Activated CD8-positive, alpha-beta T cell treated with anti-CD3 and anti-CD28 coated beads for 36 hours (primary cell): ENCODE data around the gene PHOX2A. TPM values are rescaled to one million over a fixed set of nuclear protein-coding genes. Genes with fewer than 3 reads are reported as not detected.

ENCODE experiments used
- ATAC-seq: fragments of 200-7000 bp; cut with Tn5 transposase; one replicate; pipeline ENCODE4 v1.10.0; 2021; ENCODE audit warnings: mild to moderate bottlenecking, moderate library complexity
- CTCF ChIA-PET: fragments of 350-600 bp; sonication (Branson Sonifier 250); formaldehyde crosslinking; loops from one replicate; lab custom pipeline; 2021; ENCODE audit warnings: antibody characterized with exemption; lab: Charles Lee
- POLR2A ChIA-PET: fragments of 350-600 bp; sonication (Branson Sonifier 250); formaldehyde crosslinking; loops from one replicate; lab custom pipeline; 2021; ENCODE audit warnings: antibody characterized with exemption; lab: Charles Lee
- DNase-seq: peaks from one replicate; pipeline ENCODE4 v3.0.0-alpha.2; 2020
- H3K27ac Mint-ChIP-seq: one replicate; pipeline ENCODE4 v1.8.0; 2021; ENCODE audit warnings: mild to moderate bottlenecking, mixed read lengths
- H3K27me3 Mint-ChIP-seq: one replicate; pipeline ENCODE4 v1.8.0; 2021; ENCODE audit warnings: mixed read lengths
- H3K36me3 Mint-ChIP-seq: one replicate; pipeline ENCODE4 v1.8.0; 2021; ENCODE audit warnings: low read depth, mixed read lengths
- H3K4me1 Mint-ChIP-seq: one replicate; pipeline ENCODE4 v1.8.0; 2021; ENCODE audit warnings: low read depth, mixed read lengths
- H3K4me3 Mint-ChIP-seq: one replicate; pipeline ENCODE4 v1.8.0; 2021; ENCODE audit warnings: mild to moderate bottlenecking, moderate library complexity, mixed read lengths
- H3K9me3 Mint-ChIP-seq: one replicate; pipeline ENCODE4 v1.8.0; 2021; ENCODE audit warnings: mixed read lengths
- intact Hi-C: fragments of 100-400 bp; cut with micrococcal nuclease; formaldehyde crosslinking; loops from one replicate; pipeline ENCODE4 v1.10.0; 2022
- total RNA-seq, 2 experiments: library from RNA; stranded (reverse); gene quantifications; one replicate each; pipeline ENCODE4 v1.2.3, GENCODE V29; 2021
- TF ChIP-seq, protein P1 (sequence below): fragments of 200-600 bp; IDR thresholded peaks from one replicate; pipeline ENCODE4 v1.8.0; 2022; ENCODE audit warnings: antibody characterized with exemption, mild to moderate bottlenecking

Gene PHOX2A
- total RNA-seq, 2 experiments from 2014 or later, result not detected

DNA sequence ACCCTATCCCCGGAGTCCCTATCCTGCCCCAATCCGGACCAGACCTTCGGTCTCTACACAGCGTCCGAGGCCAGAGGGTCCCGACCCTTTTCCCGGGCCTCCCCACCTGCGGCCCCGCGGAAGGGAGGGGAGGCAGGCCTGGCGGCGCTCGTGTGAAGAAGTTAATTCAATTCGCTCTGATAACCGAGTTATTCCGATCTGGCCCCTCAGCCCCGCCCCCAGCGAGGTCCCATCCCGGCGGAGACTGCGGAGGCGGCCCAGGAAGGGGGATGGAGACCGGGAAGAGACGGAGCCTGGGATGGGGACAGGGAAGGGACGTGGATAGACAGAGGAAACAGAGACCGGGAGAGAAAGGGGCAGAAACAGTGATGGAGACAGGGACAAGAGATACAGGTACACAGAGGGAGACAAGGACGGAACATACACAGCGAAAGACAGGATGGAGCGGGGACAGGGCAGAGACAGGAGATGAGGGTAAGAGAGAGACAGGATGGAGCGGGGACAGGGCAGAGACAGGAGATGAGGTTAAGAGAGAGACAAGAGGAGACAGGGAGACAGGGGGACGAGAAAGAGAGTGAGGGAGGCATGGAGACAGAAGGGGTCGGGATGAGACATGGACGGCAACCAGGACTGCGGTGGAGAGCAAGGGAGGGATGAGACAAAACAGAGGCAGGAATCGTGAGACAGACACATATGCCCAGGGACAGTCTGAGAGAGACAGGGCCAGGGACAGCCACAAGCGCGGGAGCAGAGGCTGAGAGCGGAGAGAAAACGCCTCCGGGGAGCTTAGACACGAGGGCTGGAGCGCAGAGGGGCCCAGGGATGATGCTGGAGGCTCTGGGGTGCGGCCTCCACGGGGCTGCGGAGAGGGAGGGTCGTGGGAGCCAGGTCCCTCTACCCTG is 636 bp upstream of the PHOX2A start:
- peaks cover 15% of the 10 kb centered on the region for H3K4me1 Mint-ChIP-seq
- ATAC-seq (no peak), DNase-seq (no peak)
- ChIA-PET POLR2A (interaction anchor here (2.5 kb wide), 1 partner anchor 22 kb away, joined by 7 read pairs; no protein-coding TSS in a partner anchor), CTCF (interaction anchor here (1.1 to 2.1 kb wide), 3 partner anchors 9 to 186 kb away, joined by 3 to 7 read pairs (median 3); no protein-coding TSS in a partner anchor)
- no peak overlapping the region for H3K27ac Mint-ChIP-seq
- peaks cover 44% of the 10 kb centered on the region for H3K27me3 Mint-ChIP-seq
- H3K9me3 Mint-ChIP-seq, result no peaks in the 10 kb centered on the region
- H3K4me3 Mint-ChIP-seq, result no peak overlapping the region
- intact Hi-C loops, result no loop called here
- TF ChIP-seq, protein P1, sequence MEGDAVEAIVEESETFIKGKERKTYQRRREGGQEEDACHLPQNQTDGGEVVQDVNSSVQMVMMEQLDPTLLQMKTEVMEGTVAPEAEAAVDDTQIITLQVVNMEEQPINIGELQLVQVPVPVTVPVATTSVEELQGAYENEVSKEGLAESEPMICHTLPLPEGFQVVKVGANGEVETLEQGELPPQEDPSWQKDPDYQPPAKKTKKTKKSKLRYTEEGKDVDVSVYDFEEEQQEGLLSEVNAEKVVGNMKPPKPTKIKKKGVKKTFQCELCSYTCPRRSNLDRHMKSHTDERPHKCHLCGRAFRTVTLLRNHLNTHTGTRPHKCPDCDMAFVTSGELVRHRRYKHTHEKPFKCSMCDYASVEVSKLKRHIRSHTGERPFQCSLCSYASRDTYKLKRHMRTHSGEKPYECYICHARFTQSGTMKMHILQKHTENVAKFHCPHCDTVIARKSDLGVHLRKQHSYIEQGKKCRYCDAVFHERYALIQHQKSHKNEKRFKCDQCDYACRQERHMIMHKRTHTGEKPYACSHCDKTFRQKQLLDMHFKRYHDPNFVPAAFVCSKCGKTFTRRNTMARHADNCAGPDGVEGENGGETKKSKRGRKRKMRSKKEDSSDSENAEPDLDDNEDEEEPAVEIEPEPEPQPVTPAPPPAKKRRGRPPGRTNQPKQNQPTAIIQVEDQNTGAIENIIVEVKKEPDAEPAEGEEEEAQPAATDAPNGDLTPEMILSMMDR, result no peak
- H3K36me3 Mint-ChIP-seq, result peaks cover 2% of the 10 kb centered on the region

DNA sequence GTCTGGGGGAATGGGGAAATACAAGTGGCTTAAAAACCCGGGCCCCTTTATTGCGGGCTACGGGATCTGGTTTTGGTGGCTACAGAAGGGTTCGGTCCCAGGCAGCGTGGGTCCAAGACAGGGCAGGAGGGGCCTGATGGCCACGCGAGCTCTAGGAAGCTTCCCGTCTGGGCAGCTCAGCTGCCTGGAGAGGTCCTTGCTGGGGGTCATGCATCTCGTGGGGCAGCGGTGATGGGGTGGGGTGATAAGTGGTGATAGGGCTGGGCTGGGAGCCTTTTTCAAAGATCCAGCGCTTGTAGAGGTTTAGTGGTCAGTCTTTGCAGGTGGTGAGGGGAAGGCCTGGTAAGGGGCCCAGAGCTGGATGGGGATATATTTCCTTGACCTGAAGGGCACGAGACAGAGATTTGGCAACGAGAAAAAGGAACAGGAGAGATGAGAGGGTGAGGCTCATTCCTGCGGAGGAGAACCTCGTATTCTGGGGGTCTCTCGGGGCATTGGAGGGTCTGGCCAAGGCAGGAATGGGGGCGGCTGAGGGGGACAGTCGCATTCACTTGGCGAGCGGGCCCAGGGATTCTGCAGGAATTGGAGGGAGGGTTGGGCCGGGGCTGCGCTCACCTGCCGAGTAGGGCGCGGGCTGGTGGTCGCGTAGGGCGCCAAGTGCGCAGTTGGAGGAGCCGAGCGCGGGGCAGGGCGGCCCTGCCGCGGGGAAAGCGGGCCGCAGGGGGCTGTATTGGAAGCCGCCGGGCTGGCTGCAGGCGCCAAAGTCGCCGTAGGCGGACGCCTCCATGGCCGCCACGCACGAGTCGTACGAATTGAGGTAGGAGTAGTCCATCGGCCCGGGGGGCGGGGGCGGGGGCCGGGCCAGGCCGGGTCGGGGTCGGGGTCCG is 560 bp downstream of the PHOX2A start:
- CTCF ChIA-PET, result interaction anchor here (0.8 to 1.2 kb wide), 2 partner anchors 8 to 188 kb away, joined by 3 read pairs; no protein-coding TSS in a partner anchor
- DNase-seq, result no peak

DNA sequence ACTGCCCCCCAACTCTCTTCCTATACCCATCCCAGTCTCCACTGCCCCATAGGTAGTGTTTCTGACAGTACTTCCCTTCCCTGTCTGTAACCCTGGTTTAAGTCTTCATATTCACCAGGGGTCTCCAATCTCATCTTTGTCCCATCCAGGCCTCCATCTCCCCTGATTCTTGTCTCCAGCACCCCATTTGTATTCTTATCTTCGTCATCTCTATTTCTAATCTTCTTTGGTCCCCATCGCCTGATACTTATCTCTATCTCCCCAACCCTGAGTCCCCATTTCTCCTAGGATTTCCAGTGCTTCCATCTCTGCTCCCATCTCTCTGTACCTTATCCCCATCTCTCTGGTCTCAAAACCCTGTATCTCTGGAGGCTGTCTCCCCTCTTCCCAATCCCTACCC is 1.8 kb downstream of the PHOX2A start:
- CTCF ChIA-PET, result no interaction called here
- Mint-ChIP-seq H3K36me3 (peaks cover 4% of the 10 kb centered on the region), H3K27me3 (peaks cover 45% of the 10 kb centered on the region), H3K4me1 (peaks cover 22% of the 10 kb centered on the region), H3K27ac (no peak overlapping the region), H3K4me3 (no peak overlapping the region), H3K9me3 (no peaks in the 10 kb centered on the region)
- intact Hi-C loops, result no loop called here
- TF ChIP-seq, protein P1, result no peak
- POLR2A ChIA-PET, result interaction anchor here (1.4 kb wide), 1 partner anchor 19 kb away, joined by 3 read pairs; no protein-coding TSS in a partner anchor
- DNase-seq (no peak), ATAC-seq (no peak)

More for the DNA sequence above, 560 bp downstream of the PHOX2A start:
- Mint-ChIP-seq H3K27me3 (peaks cover 47% of the 10 kb centered on the region), H3K36me3 (peaks cover 2% of the 10 kb centered on the region), H3K4me1 (peaks cover 22% of the 10 kb centered on the region), H3K27ac (no peak overlapping the region), H3K9me3 (no peaks in the 10 kb centered on the region), H3K4me3 (no peak overlapping the region)
- POLR2A ChIA-PET, result no interaction called here
- no peak for ATAC-seq
- intact Hi-C loops, result no loop called here
- TF ChIP-seq, protein P1, result no peak

DNA sequence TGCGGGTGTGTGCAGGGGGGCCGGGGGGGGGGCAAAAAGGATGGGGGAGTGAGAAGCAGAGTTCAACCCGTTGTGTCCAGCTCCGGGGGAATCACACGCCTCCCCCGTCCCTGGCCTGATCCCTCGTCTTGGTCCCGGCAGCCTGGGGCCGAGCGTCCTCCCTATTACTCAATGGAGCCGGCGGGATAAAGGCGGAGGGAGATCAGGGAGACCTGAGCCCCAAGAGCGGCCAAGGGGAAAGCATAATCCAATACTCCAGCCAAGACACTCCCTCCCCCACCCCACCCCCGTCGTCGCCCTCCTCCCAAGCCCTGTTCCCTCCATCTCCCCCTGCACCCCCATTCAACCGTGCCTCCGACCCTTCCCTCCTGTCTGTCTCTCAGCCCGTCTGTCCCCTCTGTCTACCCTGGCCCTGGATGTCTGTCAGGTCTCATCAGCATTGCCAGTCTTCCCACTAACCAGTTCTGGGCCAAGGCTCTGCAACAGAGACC is 2.6 kb downstream of the PHOX2A start:
- Mint-ChIP-seq H3K4me3 (no peak overlapping the region), H3K36me3 (peaks cover 12% of the 10 kb centered on the region), H3K9me3 (no peaks in the 10 kb centered on the region), H3K27ac (no peak overlapping the region), H3K4me1 (peaks cover 22% of the 10 kb centered on the region), H3K27me3 (peaks cover 45% of the 10 kb centered on the region)
- ATAC-seq (no peak), DNase-seq (no peak)
- intact Hi-C loops, result no loop called here
- POLR2A ChIA-PET, result interaction anchor here (0.7 to 1.4 kb wide), 4 partner anchors 10 to 548 kb away, joined by 3 to 4 read pairs (median 3); no protein-coding TSS in a partner anchor
- TF ChIP-seq, protein P1, result no peak
- CTCF ChIA-PET, result interaction anchor here (1.8 kb wide), 1 partner anchor 190 kb away, joined by 8 read pairs; no protein-coding TSS in a partner anchor
